Motor neuron (in vitro differentiated cells): ENCODE data around the gene ACVR1. TPM values are rescaled to one million over a fixed set of nuclear protein-coding genes. Genes with fewer than 3 reads are reported as not detected.
"Not testable (repeated sequence)": the region's sequence is repeated elsewhere in the genome, so short reads cannot be mapped to it uniquely, and the experiment has no call there.

ENCODE experiments used
- ATAC-seq, 8 experiments: fragments of 200-7000 bp; cut with Tn5 transposase; replicated peaks in 6 of 8; 2 replicates each; pipeline ENCODE4 v1.8.0; 2021; ENCODE audit warnings: mild to moderate bottlenecking in 8 of 8, moderate library complexity in 8 of 8
- H3K27ac ChIP-seq, 2 donors: fragments of 250-450 bp; sonication (Bioruptor Pico); 2 replicates each; pipeline ENCODE4 v1.9.0; 2021; ENCODE audit warnings: antibody characterized with exemption in 2 of 2, mild to moderate bottlenecking in 2 of 2, moderate library complexity in 1 of 2
- H3K4me1 ChIP-seq, 2 donors: fragments of 250-450 bp; sonication (Bioruptor Pico); replicated peaks in 1 of 2; 2 replicates each; pipeline ENCODE4 v1.6.1; 2021; ENCODE audit warnings: antibody characterized with exemption in 2 of 2, mild to moderate bottlenecking in 2 of 2, moderate library complexity in 1 of 2
- H3K4me3 ChIP-seq, 5 donors: fragments of 250-450 bp; sonication (Bioruptor Pico); 2 replicates each; pipeline ENCODE4 v1.9.0; 2021; ENCODE audit warnings: antibody characterized with exemption in 5 of 5, mild to moderate bottlenecking in 5 of 5, moderate library complexity in 4 of 5
- WGBS, 10 experiments: fragments of 450-650 bp; shearing (Covaris generic); methylation state at CpG; one replicate each; pipeline ENCODE4 v1.0.0; 2022; 5-methylcytosine and 5-hydroxymethylcytosine counted together
- in situ Hi-C, 9 experiments: fragments of 400-800 bp; cut with MboI; loops; one replicate each; pipeline ENCODE4 v1.15.0; 2021; ENCODE audit warnings: low sequenced_read_pairs in 9 of 9, low pct_unique_long_range_greater_than_20kb in 2 of 9; ENCODE audit not compliant: unreplicated experiment in 9 of 9
- total RNA-seq, 8 experiments: library from RNA; unstranded; fragments of 300-600 nt; gene quantifications; 2 replicates each; pipeline versions ENCODE4 v1.2.3 to v1.2.4, GENCODE V29; 2022

ACVR1 gene
- total RNA-seq, 8 experiments from 2014 or later, result 3.1 to 32.9 (median 12.7) TPM

DNA sequence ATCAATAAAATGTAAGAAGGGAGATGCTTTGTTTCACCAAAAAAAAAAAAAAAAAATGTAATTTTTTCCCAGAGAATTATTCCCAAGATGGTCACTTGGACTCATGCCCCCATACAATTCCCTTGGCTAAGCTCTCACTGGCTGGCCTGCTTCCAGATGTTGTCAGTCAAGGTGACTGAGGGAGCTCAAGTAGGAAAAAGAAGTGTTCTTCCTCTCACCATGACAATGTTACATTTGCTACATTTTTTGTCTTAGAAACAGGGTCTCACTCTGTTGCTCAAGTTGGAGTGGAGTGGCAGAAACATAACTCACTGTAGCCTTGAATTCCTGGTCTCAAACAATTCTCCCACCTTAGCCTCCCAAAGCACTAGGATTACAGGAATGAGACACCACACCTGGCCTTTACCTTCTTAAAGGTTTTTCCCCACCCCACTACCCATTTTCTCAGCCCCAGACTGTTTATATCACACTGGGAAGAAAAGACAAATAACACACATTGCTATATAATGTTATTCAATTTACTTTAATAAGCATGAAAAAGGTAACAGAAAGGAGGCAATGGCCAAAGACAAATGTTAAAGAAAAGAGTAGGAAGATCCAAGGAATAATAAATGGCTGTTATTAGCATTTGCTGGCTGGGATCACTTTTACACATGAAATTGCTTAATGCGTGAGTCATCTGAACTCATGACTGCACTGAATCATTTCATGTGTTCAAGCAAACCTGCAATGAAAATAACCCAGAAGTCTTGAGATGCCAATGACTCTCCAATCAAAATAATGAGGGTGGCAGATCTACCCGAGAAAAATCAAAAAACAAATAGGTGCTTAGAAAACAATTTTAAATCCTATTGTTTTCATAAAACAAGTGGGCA, 45.2 kb downstream of the ACVR1 start:
- whole genome bisulfite sequencing, 10 experiments, result 0 to 76% (median 41%) methylated on average over 1 to 2 of the region's 2 CpGs; no CpG with 5 or more reads in 1 of the 10 experiments
- Histone ChIP-seq H3K4me3 (no peak overlapping the region), H3K4me1 (peaks cover 4 to 19% of the 10 kb centered on the region in 2 donors), H3K27ac (no peak overlapping the region)
- peak; percentile 79 to 99 (median 94) for ATAC-seq
- in situ Hi-C loops, result no loop called here

DNA sequence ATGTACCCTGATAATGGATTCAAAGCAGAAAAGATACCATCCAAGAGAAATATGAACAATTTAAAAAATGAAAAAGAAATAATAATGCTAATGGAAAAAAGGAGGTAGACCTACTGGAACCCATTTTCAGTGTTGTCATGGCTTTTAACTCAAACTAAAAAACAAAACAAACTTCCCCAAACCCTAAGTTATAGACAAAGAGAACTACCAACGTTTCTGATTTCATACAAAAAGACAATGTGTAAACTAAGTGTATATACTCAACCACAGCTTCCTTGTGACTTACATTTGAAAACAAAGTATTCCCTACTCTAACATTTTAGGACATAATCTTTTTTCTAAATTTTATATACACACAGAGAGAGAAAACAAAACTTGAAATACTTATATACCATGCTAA, 45.9 kb downstream of the ACVR1 start:
- Histone ChIP-seq H3K4me3 (no peak overlapping the region), H3K4me1 (peaks cover 4 to 19% of the 10 kb centered on the region in 2 donors), H3K27ac (no peak overlapping the region)
- 43 to 100% (median 69%) methylated on average over 1 of the region's 1 CpG for WGBS, 10 experiments
- ATAC-seq, result no peak
- in situ Hi-C loops, result no loop called here

DNA sequence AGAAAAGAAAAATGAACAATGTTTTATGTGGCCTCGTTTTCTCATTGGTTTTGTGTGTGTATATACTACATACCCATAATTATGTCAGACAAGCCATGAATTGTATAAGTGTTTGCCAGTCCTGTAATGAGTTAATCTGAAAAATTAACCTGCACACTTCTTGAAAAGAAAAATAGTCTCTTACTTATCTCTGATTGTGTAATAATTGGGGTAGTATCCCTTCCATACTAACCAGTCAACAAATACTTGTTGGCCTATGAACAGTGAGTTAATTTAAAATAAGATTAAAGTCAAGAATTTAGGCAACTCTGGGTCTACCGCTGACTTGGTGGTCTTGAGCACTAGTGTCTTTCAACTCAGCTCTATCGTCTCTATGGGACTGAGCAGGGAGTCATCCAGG, 48.8 kb downstream of the ACVR1 start:
- no peak for ATAC-seq
- in situ Hi-C loops, result no loop called here
- WGBS, 10 experiments, result 78 to 100% (median 86%) methylated on average over 1 to 3 of the region's 3 CpGs; no CpG with 5 or more reads in 1 of the 10 experiments
- Histone ChIP-seq H3K4me3 (no peak overlapping the region), H3K4me1 (peaks cover 4 to 19% of the 10 kb centered on the region in 2 donors), H3K27ac (no peak overlapping the region)

DNA sequence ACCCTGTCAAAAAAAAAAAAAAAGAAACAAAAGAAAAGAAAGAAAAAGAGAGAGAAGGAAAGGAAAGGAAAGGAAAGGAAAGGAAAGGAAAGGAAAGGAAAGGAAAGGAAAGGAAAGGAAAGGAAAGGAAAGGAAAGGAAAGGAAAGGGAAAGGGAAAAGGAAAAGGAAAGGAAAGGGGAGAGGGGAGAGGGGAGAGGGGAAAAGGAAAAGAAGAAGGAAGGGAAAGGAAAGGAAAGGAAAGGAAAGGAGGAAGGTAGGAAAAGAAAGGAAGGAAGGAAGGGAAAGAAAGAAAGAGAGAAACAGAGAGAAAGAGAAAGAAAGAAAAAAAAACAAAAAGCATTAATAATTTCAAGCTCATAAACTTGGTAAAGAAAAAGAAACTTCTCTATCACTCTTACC, 49.5 kb downstream of the ACVR1 start:
- peaks cover 4 to 13% of the 10 kb centered on the region in 2 donors for H3K4me1 ChIP-seq
- H3K4me3 ChIP-seq, ATAC-seq, in situ Hi-C loops, H3K27ac ChIP-seq: not testable (repeated sequence)

DNA sequence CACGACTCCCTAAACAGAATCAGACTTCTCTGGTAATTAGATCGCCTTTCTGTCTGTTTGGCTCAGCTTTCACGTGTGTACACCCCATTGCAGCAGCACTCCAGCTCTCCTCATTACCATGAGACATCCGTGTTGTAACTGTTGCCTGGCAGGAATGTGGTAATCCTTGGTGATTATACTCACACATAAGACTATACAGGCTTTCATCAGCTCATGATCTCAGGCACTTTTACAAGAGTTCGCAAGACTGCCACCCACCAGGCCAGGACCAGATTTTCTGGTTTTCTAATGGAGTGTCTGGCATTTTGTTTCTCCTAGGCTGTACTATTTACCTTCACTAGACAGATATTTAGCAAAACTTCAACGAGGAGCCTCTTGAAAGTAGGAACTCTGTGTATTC, 50.2 kb downstream of the ACVR1 start:
- H3K27ac ChIP-seq, result no peak overlapping the region
- WGBS, 10 experiments, result 10 to 100% (median 82%) methylated on average over 2 to 6 of the region's 6 CpGs
- ATAC-seq, result peak; percentile 35 to 100 (median 74)
- peaks cover 3 to 7% of the 10 kb centered on the region in 2 donors for H3K4me1 ChIP-seq
- H3K4me3 ChIP-seq, result no peak overlapping the region
- in situ Hi-C loops, result no loop called here

DNA sequence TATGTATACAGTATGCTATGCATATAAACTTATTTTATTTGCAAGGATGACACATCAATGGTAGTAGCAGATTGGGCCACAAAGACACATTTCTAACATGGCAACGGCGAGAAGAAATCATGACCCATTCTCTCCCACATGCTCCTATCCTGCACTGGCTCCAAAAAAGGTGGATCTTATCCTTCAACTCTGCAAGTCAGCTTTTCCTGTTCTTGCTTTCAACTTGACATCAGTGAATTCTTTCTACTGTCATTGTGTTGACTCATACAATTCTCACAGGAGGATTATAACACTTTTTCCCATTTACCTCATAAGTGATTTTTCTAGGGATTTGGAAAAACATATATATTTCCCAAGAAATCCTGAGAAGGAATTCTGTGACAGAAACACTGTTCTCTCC, 53.1 kb downstream of the ACVR1 start:
- no peak for ATAC-seq
- no peak overlapping the region for H3K4me3 ChIP-seq
- no peak overlapping the region for H3K27ac ChIP-seq
- WGBS, 10 experiments, result 84 to 100% (median 100%) methylated on average over 1 to 2 of the region's 2 CpGs; no CpG with 5 or more reads in 5 of the 10 experiments
- in situ Hi-C loops, result no loop called here
- H3K4me1 ChIP-seq, result no peaks in the 10 kb centered on the region

DNA sequence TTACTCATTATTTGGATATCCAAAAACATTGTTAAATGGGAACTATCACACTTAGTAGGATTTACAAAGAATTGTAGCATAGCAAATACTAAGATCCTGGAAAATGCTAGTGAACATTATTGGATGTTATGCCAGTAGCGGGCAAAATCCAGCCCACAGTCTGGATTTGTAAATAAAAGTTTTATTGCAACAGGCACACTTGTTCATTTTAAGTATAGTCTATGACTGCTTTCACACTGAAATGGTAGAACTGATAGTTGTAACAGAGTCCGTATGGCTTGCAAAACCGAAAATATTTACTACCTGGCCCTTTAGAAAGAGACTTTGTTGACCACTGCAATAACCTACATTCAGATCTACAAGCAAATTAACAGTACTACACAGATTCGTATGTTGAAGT, 53.6 kb downstream of the ACVR1 start:
- H3K4me1 ChIP-seq, result no peaks in the 10 kb centered on the region
- no peak for ATAC-seq
- H3K27ac ChIP-seq, result no peak overlapping the region
- in situ Hi-C loops, result no loop called here
- no peak overlapping the region for H3K4me3 ChIP-seq
- WGBS, 10 experiments, result 89 to 100% (median 100%) methylated on average over 1 to 4 of the region's 4 CpGs; no CpG with 5 or more reads in 1 of the 10 experiments

DNA sequence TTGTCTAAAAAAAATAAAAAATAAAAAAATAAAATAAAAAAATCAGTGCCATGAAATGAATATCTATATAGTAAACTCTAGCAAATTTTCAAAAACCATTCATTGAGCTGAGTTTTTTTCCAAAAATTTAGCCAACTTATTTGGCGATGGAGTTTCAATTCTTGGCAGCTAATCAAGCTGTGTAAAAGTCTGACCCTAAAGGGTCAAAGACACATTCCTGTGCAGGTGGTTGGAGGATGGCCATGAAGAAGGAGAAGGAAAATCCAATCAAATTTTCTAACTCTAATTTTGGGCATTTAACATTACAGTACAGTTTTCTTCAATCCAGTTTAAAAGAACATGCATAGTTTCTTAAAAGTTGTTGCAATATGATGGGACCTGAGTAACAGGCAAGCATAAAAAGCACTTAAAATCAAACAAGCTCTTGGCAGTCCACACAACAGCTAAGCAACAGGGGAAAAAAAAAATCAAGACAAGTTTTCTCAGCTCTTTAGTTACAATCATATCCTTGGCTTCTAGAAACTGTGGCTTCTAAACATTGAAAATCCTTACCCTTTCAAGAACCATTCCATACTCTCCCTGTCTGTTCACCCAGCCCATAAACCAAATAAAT, 54.5 kb downstream of the ACVR1 start:
- Histone ChIP-seq H3K4me3 (no peak overlapping the region), H3K4me1 (no peaks in the 10 kb centered on the region), H3K27ac (no peak overlapping the region)
- peak in 1 of 8 experiments; percentile 23 for ATAC-seq
- WGBS, 10 experiments, result 43 to 100% (median 100%) methylated on average over 1 of the region's 1 CpG; no CpG with 5 or more reads in 1 of the 10 experiments
- in situ Hi-C loops, result no loop called here

DNA sequence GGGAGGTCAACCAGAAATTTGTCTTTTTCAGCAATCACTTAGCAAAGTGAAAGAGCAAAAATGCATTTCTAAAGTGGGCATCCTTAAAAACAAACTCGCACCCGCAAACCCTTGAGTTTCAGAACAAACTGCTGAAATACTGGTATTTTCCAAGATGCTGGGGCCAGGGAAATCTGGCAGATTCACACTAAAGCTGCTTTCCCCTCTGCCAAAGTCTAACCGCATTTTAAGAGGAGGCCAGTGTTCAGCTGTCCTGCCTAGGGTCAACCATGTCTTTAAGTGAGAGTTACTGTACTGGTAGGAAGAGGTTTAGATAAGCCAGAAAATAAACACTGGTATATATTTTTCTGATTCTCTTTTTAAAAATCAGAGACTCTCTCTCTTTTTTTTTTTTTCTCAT, 55.9 kb downstream of the ACVR1 start:
- in situ Hi-C loops, result no loop called here
- Histone ChIP-seq H3K4me1 (no peaks in the 10 kb centered on the region), H3K4me3 (no peak overlapping the region), H3K27ac (no peak overlapping the region)
- no peak for ATAC-seq
- 20 to 100% (median 86%) methylated on average over 1 to 3 of the region's 3 CpGs; no CpG with 5 or more reads in 2 of the 10 experiments for WGBS, 10 experiments

DNA sequence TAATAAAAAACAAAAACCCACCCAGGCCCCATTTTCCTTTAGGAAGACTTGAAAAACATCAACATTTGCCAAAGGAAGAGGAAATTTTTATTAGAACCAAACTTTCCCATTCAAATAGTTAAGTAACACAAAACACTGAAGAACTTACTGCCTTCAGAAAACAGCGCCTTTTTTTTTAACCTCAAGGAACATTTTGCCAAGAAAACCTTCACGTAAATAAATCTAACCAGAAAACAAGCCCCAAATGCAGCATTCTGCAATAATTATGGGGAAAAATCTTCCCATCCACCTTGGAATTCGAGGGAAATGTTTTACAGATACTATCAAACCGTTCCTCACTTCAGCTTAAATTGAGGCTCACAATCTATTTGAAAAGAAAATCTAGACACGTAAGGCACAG, 56.4 kb downstream of the ACVR1 start:
- in situ Hi-C loops, result no loop called here
- H3K4me1 ChIP-seq, result no peaks in the 10 kb centered on the region
- ATAC-seq, result no peak
- no peak overlapping the region for H3K27ac ChIP-seq
- H3K4me3 ChIP-seq, result no peak overlapping the region
- WGBS, 10 experiments, result 47 to 100% (median 89%) methylated on average over 1 to 5 of the region's 5 CpGs

DNA sequence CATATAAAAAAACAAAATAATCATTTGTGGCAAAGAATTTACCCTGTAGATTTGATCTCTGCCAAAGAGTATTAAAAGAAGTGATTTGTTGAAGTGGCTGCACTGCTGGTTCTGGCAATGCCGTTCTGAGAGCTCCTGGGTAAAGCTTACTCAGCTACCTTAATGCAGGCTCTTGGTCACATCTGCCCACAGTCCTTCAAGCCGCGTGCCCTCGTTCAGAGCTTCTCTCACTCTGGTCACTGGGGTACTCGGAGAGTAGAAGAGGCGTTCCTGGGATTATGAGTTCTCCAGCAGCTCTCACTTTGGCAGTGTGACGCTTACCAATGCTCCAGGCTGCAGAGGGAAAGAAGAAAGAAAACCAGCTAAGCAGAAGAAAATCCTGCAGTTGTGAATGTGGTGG, 57.9 kb downstream of the ACVR1 start:
- in situ Hi-C loops, result no loop called here
- Histone ChIP-seq H3K27ac (no peak overlapping the region), H3K4me1 (no peaks in the 10 kb centered on the region), H3K4me3 (no peak overlapping the region)
- no peak for ATAC-seq
- WGBS, 10 experiments, result 80 to 100% (median 98%) methylated on average over 2 to 6 of the region's 7 CpGs; no CpG with 5 or more reads in 1 of the 10 experiments

DNA sequence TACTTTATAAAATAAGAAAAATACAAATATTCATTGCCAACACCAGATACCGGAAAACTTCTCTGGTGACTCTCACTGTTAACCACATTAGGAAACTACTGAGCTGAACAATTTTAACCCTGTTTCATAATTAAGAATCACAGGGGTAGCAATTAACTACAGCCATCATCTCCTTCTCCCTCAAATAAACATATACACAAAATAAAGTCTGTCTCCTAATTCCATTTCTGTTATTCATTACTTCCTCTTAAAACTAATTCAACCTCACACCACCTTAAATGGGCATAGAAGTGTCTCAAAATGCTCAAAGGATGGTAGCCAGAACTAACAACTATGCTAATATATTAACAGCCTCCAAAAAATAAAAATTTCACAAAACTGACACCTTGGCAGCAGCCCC, 60.7 kb downstream of the ACVR1 start:
- WGBS, 10 experiments, result 86 to 100% (median 100%) methylated on average over 1 of the region's 1 CpG; no CpG with 5 or more reads in 4 of the 10 experiments

DNA sequence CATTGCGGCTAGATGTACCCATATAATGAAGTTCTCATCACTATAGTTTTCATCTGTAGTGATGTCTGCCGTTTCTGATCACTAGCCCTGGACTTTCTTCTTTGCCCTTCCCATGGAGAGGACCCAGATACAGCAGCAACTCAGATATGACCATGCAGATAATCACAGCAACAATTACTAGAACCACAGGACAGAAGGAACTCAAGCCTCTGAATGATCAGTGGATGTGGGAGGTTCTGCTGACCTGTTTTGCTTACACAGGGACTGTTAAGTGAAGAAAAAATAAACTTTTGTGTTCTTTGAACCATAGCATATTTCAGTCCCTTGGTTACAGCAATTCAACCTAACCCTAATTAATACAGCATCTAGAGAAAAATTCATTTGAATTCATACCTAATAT, 62.7 kb downstream of the ACVR1 start:
- no peak for ATAC-seq
- H3K27ac ChIP-seq, result no peak overlapping the region
- no peak overlapping the region for H3K4me3 ChIP-seq
- 73 to 100% (median 90%) methylated on average over 1 to 2 of the region's 2 CpGs; no CpG with 5 or more reads in 2 of the 10 experiments for WGBS, 10 experiments
- H3K4me1 ChIP-seq, result peaks cover 0 to 3% of the 10 kb centered on the region in 2 donors
- in situ Hi-C loops, result no loop called here

More for the DNA sequence above, 60.7 kb downstream of the ACVR1 start:
- Histone ChIP-seq H3K27ac (no peak overlapping the region), H3K4me1 (no peaks in the 10 kb centered on the region), H3K4me3 (no peak overlapping the region)
- in situ Hi-C loops, result no loop called here
- no peak for ATAC-seq
